ENCODE data around the gene KLKB1.

KLKB1 gene

DNA sequence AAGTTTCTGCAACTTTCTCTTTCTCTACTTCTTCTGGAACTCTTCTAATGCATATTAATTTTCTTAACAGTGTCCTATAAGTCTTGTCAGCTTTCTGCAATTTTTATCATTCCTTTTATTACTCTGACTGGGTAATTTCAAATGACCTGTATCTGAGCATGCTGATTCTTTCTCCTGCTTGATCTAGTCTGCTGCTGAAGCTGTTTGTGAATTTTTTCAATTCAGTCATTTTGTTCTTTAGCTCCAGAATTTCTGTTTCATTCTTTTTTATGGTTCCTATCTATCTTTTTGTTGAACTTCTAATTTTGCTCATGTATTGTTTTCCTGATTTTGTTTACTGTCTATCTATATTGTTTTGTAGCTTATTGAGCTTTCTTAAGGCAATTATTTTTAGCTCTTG lies 1.5 kb upstream of the KLKB1 start:
- no peak for TF ChIP-seq CTCF (IDR thresholded peaks at IDR 0.05; ENCODE audit: insufficient read depth, low read depth, low read length, missing control alignments)
- DNase-seq (ENCODE audit: low read depth), result no peak
- no peak overlapping the region for H3K4me3 ChIP-seq (ENCODE audit: low read depth, low read length)

- TF ChIP-seq CTCF (IDR thresholded peaks at IDR 0.05; ENCODE audit: insufficient read depth, low read depth, low read length, missing control alignments), result no peak
- H3K4me3 ChIP-seq (ENCODE audit: low read depth, low read length), result no peak overlapping the region
- no peak for DNase-seq (ENCODE audit: low read depth)
Observed at GRCh38 chr4:186226521-186227189, 652 bp upstream of the KLKB1 start.

- no peak for DNase-seq (ENCODE audit: low read depth)
- H3K4me3 ChIP-seq (ENCODE audit: low read depth, low read length), result no peak overlapping the region
- no peak for TF ChIP-seq CTCF (IDR thresholded peaks at IDR 0.05; ENCODE audit: insufficient read depth, low read depth, low read length, missing control alignments)
Observed at GRCh38 chr4:186227744-186228513, 622 bp downstream of the KLKB1 start.

GRCh38 chr4:186228514-186228894 lies 1.2 kb downstream of the KLKB1 start:
- TF ChIP-seq CTCF (IDR thresholded peaks at IDR 0.05; ENCODE audit: insufficient read depth, low read depth, low read length, missing control alignments), result no peak

GRCh38 chr4:186234367-186234766 lies 7.1 kb downstream of the KLKB1 start:
- no peak overlapping the region for H3K4me3 ChIP-seq (ENCODE audit: low read depth, low read length)
- no peak for TF ChIP-seq CTCF (IDR thresholded peaks at IDR 0.05; ENCODE audit: insufficient read depth, low read depth, low read length, missing control alignments)
- no peak for DNase-seq (ENCODE audit: low read depth)

More at GRCh38 chr4:186228514-186228894, 1.2 kb downstream of the KLKB1 start:
- no peak for DNase-seq (ENCODE audit: low read depth)
- no peak overlapping the region for H3K4me3 ChIP-seq (ENCODE audit: low read depth, low read length)

DNA sequence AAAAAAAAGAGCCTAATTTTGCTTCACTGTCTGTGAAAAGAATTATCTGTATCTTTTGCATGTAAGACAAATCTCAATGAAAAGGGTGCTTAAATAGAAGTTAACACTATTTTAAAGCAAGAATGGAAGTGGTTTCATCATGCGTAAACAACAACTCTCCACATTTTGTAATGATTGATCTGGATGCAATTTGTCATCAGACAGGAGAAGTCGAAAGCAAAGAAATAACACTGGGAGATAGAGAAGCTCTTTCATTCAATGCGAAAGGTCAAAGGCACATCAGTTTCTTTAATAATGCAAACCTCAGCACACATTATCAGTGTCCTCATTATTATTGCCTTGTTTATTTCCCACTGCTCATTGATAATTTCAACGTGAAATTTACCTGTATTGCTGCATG lies 8.8 kb downstream of the KLKB1 start:
- no peak for DNase-seq (ENCODE audit: low read depth)
- no peak overlapping the region for H3K4me3 ChIP-seq (ENCODE audit: low read depth, low read length)
- TF ChIP-seq CTCF (IDR thresholded peaks at IDR 0.05; ENCODE audit: insufficient read depth, low read depth, low read length, missing control alignments), result no peak

All from GM12865 (cell line).